Fibroblast of pulmonary artery (primary cell): Measurements from ENCODE around the gene MBTPS1.

Source experiments
- DNase-seq: peaks from one replicate; pipeline ENCODE4 v3.0.0-alpha.2; 2010; ENCODE audit warnings: low read depth
- H3K4me3 ChIP-seq: replicated peaks from 2 replicates; pipeline ENCODE4 v1.5.1; 2011; ENCODE audit warnings: low read depth, mild to moderate bottlenecking, control low read depth, low read length, moderate library complexity
- CTCF ChIP-seq: IDR thresholded peaks from 2 replicates; pipeline ENCODE4 v1.5.1; 2011; ENCODE audit warnings: mild to moderate bottlenecking, control low read depth, low read length, inconsistent platforms; ENCODE audit errors: missing control alignments

MBTPS1 gene

GRCh38 chr16:84005391-84005790, 111.4 kb downstream of the MBTPS1 start:
- DNase-seq: no peak
- H3K4me3 ChIP-seq: no peak overlapping the region
- no peak for TF ChIP-seq CTCF

DNA sequence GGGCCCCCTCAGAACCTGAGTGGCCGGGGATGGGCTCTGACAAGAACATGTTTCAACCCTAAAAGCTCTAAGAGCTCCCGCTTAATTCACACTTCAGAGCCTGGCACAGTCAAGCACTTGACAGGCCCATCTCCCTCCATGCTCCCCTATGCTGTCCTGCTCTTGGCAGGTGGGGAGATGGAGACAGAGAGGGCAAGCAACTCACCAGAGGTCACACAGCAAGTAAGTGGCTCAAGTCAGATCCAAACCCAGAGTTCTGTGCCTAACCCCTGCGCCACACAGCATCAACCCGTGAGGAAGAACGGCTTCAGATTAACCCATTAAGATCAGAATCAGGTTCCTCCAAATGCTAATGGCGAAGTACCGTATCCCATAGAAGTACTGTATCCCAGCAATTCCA, 112.3 kb downstream of the MBTPS1 start:
- TF ChIP-seq CTCF: no peak
- no peak for DNase-seq
- H3K4me3 ChIP-seq: no peak overlapping the region
